Retinal pigment epithelial cell (primary cell): ENCODE data around the gene FBXL7.

ENCODE experiments used
- DNase-seq: peaks from one replicate; pipeline ENCODE4 v3.0.0-alpha.2; 2010; ENCODE audit warnings: low read depth
- H3K4me3 ChIP-seq: 2 replicates; pipeline ENCODE4 v1.5.1; 2011; ENCODE audit warnings: mild to moderate bottlenecking, low read length, control low read depth, moderate library complexity
- CTCF ChIP-seq: conservative IDR thresholded peaks from 2 replicates; pipeline ENCODE4 v1.5.1; 2011; ENCODE audit warnings: low read depth, low read length, control low read depth, inconsistent platforms

FBXL7 gene

GRCh38 chr5:15612915-15613635 lies 113.1 kb downstream of the FBXL7 start:
- DNase-seq, result no peak
- no peak for TF ChIP-seq CTCF
- no peak overlapping the region for H3K4me3 ChIP-seq

GRCh38 chr5:15614679-15615078 lies 114.7 kb downstream of the FBXL7 start:
- TF ChIP-seq CTCF, result no peak
- no peak for DNase-seq
- H3K4me3 ChIP-seq, result no peak overlapping the region

- no peak for TF ChIP-seq CTCF
These were observed 115.9 kb downstream of the FBXL7 start for GRCh38 chr5:15615859-15616258.

GRCh38 chr5:15618938-15619337 lies 119.0 kb downstream of the FBXL7 start:
- no peak for DNase-seq
- no peak overlapping the region for H3K4me3 ChIP-seq
- no peak for TF ChIP-seq CTCF

More at GRCh38 chr5:15615859-15616258, 115.9 kb downstream of the FBXL7 start:
- H3K4me3 ChIP-seq, result no peak overlapping the region
- DNase-seq, result no peak

GRCh38 chr5:15620501-15620900 lies 120.5 kb downstream of the FBXL7 start:
- DNase-seq, result no peak
- no peak overlapping the region for H3K4me3 ChIP-seq
- TF ChIP-seq CTCF, result no peak

- no peak for DNase-seq
- H3K4me3 ChIP-seq, result no peak overlapping the region
- no peak for TF ChIP-seq CTCF
These were observed 121.1 kb downstream of the FBXL7 start for GRCh38 chr5:15621094-15621493.

GRCh38 chr5:15623794-15624193 lies 123.8 kb downstream of the FBXL7 start:
- no peak for TF ChIP-seq CTCF
- DNase-seq, result no peak
- no peak overlapping the region for H3K4me3 ChIP-seq
